GM18526 (cell line): Measurements from ENCODE around the gene CPLX1.

Experiments
- POLR2A ChIP-seq: IDR thresholded peaks from 3 replicates; pipeline ENCODE4 v1.6.1; 2011; ENCODE audit not compliant: insufficient read length; ENCODE audit errors: extremely low read depth

CPLX1 gene

GRCh38 chr4:845233-845835 is 19.4 kb upstream of the CPLX1 start:
- TF ChIP-seq POLR2A, result no peak

- no peak for TF ChIP-seq POLR2A
These were observed 18.9 kb upstream of the CPLX1 start for GRCh38 chr4:844752-845232.

DNA sequence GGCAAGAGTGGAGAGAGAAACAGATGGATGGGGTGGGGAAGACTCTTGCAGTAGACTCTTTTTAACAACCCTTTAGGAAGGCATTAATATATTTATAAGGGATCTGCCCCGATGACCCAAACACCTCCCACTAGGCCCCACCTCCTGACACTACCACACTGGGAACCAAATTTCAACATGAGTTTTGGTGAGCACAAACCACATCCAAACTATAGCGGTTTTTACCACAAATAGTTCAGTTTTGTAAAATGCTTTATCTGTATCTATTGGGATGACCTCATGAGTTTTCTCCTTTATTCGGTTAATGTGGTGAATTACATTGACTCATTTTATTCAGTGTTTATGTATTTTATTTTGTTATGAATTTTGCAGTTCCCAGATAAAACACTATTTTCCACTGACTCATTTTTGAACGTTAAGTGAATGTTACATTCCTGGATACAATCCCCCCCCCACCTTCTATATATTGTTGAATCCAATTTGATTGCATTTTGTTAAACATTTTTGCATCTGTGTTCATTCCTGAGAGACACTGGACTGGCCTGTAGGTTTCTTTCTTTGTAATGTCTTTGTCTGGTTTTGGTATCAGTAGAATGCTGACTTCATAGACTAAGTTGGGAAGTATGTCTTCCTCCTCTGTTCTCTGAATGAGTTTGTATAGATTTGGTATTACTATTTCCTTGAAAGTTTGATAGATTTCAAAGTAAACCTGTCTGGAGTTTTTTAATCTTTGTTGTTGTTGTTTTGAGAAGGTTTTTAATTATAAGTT is 13.9 kb upstream of the CPLX1 start:
- no peak for TF ChIP-seq POLR2A

DNA sequence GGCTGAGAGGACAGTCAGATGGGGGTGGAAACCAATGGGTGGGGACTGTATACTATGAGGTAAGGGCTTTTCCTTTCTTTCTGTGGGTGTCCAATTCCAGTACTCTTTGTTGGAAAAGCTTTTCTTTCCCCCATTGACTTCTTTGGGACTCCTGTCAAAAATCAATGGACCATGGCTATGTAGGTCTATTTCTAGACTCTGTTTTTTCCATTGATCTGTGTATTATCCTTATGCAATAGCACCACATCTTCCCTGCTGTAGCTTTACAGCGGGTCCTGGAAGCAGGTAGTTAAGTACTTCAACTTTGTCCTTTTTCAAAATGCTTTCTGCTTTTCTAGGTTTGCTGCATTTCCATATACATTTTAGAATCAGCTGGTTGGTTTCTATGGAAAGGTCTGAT is 11.8 kb upstream of the CPLX1 start:
- no peak for TF ChIP-seq POLR2A

- TF ChIP-seq POLR2A, result no peak
These were observed 10.9 kb upstream of the CPLX1 start for GRCh38 chr4:836750-837301.

DNA sequence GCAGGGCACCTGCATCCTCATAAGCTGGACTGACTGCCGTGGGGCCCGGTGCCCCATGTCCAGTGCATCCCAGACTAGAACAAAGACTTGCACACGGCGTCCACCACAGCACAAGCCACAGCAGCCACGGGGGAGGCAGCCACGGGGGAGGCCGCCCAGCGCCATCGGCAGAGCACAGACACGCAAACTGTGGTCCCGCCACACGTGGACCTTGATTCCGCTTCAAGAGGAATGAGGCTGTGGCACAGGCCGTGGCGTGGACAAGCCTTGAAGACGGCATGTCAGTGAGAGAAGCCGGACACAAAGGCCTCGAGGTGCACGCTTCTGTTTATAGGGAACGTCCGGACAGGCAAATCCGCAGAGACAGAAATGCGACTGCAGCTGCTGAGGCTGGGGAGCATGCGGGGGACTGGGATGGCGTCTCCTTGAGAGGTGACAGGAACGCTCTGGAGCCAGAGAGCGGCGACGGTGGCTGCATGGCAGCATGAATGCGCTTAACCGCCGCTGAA is 10.1 kb upstream of the CPLX1 start:
- no peak for TF ChIP-seq POLR2A

- TF ChIP-seq POLR2A, result no peak
These were observed 9.4 kb upstream of the CPLX1 start for GRCh38 chr4:835148-836002.

- TF ChIP-seq POLR2A, result no peak
These were observed 8.6 kb upstream of the CPLX1 start for GRCh38 chr4:834368-835147.

DNA sequence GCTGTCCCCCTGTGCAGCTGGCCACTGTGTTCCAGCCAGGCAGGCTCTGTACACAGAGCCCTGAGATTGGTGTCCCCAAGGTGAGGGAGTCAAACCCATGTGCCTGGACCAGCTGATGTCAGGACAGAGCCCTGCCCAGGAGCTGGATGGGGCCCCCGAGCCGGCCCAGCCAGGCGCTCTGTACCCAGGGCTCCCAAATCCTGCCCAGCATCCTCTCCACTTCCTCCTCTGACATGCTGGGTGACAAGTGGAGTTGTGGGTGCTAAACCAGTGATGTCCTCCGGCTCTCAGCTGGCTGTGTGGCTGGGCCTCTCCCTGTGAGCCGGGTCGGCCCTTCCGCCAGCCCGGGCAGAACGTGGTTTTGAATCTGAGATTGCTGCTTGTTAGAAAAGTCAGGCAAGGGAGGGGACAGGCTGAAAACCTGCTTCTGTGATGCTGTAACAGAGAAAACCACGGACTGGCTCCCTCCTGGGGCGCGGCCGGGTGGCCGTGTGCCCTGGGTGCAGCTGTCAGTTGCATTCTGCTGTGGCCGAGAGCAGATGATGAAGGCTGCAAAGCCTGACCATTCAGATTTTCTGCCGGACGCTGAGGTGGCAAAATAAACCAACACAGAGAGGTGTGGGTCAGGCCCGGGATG is 7.9 kb upstream of the CPLX1 start:
- TF ChIP-seq POLR2A, result no peak

DNA sequence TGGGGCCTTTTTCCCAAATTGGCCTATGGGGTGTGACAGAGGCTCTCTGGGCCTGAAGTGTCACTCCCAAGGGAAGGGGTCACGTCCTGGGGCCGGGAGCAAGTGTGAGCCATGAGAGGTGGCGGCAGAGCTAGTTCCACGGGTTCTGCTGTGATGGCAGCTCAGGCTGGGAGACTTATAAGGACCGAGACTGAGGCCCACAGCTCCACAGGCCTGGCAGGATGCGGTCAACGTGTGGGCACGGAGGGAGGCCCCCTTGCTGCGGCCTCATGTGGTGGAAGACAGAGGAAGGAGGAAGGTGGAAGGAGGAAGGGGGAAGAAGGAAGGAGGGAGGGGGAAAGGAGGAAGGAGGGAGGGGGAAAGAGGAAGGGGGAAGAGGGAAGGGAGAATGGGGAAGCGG is 7.2 kb upstream of the CPLX1 start:
- TF ChIP-seq POLR2A, result no peak

DNA sequence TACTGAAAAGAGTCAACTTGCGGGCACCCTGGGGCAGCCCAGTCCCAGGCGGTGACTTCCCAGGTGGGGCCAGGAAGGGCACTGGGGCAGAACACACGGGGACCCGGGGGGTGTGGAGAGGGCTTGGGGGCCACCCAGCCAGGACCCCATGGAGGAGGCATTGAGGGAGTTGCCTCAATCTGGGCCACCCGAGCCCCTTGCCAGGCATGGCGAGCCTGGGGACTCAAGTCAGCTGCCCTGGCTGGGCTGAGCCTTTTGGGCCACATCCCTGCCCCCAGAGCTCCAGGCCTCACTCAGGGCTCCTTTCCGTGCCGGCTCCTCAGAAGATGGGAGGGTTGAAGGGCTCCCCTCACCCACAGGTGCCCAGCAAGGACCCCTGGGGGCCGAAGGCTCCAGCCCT is 6.6 kb upstream of the CPLX1 start:
- no peak for TF ChIP-seq POLR2A

DNA sequence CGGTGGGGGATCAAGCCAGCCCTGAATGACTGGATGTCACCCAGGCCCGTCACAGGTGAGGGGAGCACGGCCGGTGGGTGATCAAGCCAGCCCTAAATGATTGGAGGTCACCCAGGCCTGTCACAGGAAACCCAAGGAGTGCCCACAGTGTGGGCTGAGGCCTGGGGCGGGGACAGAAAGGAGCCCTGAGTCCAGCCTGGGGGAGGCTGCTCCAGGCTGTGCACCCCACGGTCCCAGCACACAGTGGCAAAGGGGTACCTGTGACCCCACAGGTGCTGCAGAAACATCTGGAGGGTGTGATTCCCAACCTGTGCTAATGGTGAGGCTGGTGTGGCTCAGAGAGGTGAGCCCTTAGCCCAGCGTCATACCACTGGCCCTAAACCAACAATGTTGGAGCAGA is 6.2 kb upstream of the CPLX1 start:
- no peak for TF ChIP-seq POLR2A

DNA sequence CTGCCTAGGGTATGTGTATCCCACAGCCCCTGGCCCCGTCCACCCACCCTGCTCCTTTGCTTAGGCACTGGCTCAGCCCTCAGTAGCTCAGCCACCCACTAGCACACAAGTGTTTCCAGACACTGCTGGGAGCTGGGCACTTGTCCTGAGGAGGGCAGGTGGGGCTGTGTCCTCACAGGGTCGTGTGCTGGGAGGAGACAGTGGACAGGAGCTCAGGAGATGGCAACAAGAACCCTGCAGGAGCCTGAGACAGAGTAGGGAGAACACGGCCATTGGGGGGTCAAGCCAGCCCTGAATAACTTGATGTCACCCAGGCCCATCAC is 5.5 kb upstream of the CPLX1 start:
- TF ChIP-seq POLR2A, result no peak
